PC-9 (cell line): ENCODE data around the gene UVSSA.

Experiments
- EZH2 ChIP-seq: fragments of 200-600 bp; sonication (generic); IDR thresholded peaks from 2 replicates; pipeline ENCODE4 v1.8.0; 2017; ENCODE audit warnings: antibody characterized with exemption, low read depth
- TF ChIP-seq, protein P1 (sequence below): fragments of 200-600 bp; sonication (generic); conservative IDR thresholded peaks from 2 replicates; pipeline ENCODE4 v1.6.1; 2017; ENCODE audit warnings: mixed run types, antibody characterized with exemption, mild to moderate bottlenecking, moderate library complexity

DNA sequence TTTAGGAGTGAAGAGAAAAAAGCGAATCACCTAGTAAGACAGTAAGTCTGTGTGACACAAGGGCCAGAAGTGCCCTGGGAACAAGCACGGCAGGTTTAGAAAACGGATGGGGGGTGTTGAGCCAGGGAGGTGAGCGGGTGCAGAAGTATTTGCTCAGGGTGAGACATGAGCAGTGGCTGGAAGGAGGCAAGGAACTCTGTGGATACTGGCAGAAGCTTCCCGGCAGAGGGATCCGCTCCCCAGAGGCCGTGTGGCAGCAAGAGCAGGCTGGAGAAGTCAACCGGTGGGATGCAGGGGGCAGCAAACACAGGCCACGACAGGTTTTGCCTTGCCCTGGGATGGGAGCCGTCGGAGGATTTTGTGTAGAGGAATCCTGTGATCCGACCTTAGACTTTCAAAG is 2.3 kb upstream of the UVSSA start:
- TF ChIP-seq, protein P1, sequence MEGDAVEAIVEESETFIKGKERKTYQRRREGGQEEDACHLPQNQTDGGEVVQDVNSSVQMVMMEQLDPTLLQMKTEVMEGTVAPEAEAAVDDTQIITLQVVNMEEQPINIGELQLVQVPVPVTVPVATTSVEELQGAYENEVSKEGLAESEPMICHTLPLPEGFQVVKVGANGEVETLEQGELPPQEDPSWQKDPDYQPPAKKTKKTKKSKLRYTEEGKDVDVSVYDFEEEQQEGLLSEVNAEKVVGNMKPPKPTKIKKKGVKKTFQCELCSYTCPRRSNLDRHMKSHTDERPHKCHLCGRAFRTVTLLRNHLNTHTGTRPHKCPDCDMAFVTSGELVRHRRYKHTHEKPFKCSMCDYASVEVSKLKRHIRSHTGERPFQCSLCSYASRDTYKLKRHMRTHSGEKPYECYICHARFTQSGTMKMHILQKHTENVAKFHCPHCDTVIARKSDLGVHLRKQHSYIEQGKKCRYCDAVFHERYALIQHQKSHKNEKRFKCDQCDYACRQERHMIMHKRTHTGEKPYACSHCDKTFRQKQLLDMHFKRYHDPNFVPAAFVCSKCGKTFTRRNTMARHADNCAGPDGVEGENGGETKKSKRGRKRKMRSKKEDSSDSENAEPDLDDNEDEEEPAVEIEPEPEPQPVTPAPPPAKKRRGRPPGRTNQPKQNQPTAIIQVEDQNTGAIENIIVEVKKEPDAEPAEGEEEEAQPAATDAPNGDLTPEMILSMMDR: no peak
- TF ChIP-seq EZH2: no peak
